Testis (tissue), 5 donors: ENCODE data around the gene BACH1. TPM values are rescaled to one million over a fixed set of nuclear protein-coding genes. Genes with fewer than 3 reads are reported as not detected.
"Not testable (repeated sequence)": the region's sequence is repeated elsewhere in the genome, so short reads cannot be mapped to it uniquely, and the experiment has no call there.

Experiments
- DNase-seq: peaks from one replicate; pipeline ENCODE4 v3.0.0-alpha.2; 2019
- H3K27ac ChIP-seq, 2 donors: fragments of 200-600 bp; sonication (generic); one replicate each; pipeline ENCODE4 v1.5.1; 2019
- H3K27me3 ChIP-seq: fragments of 200-600 bp; sonication (generic); one replicate; pipeline ENCODE4 v1.5.1; 2019
- H3K36me3 ChIP-seq: fragments of 200-600 bp; sonication (generic); one replicate; pipeline ENCODE4 v1.5.1; 2017; ENCODE audit warnings: low read depth; ENCODE audit errors: missing control alignments
- H3K4me1 ChIP-seq: fragments of 200-600 bp; sonication (generic); one replicate; pipeline ENCODE4 v1.5.1; 2019
- H3K4me3 ChIP-seq, 2 donors: fragments of 200-600 bp; sonication (generic); one replicate each; pipeline ENCODE4 v1.5.1; 2017 to 2019
- H3K9me3 ChIP-seq: fragments of 200-600 bp; sonication (generic); one replicate; pipeline ENCODE4 v1.5.1; 2017
- CTCF ChIP-seq, 3 experiments: fragments of 450-650 bp in 2 of 3; fragments of 200-600 bp in 1 of 3; sonication (generic) in 1 of 3; IDR thresholded peaks; one replicate each; pipeline ENCODE4 v1.5.1; 2016 to 2019; ENCODE audit warnings: antibody characterized with exemption in 3 of 3, mild to moderate bottlenecking in 2 of 3, moderate library complexity in 1 of 3
- POLR2A ChIP-seq: fragments of 450-650 bp; IDR thresholded peaks from one replicate; pipeline ENCODE4 v1.6.1; 2017; ENCODE audit warnings: antibody characterized with exemption, mild to moderate bottlenecking, moderate library complexity
- WGBS, 2 donors: methylation state at CpG; one replicate each; pipeline ENCODE4 v1.1.5; 2018; 5-methylcytosine and 5-hydroxymethylcytosine counted together
- intact Hi-C: fragments of 100-400 bp; cut with DNase I; formaldehyde crosslinking; loops from one replicate; pipeline ENCODE4 v1.15.1; 2023; ENCODE audit warnings: low total_unique reads
- long read RNA-seq, 2 donors: transcript quantifications; one replicate each; lab custom pipeline, GENCODE V29; 2026
- polyA plus RNA-seq: library from polyadenylated mRNA; stranded (reverse); fragments of 350-450 nt; fragmentation: Illumina TruSeq; extraction: RNeasy Lipid Tissue Mini Kit (QIAGEN cat#74804); gene quantifications from one replicate; pipeline ENCODE4 v1.2.3, GENCODE V29; 2014; ENCODE audit warnings: low read depth, low replicate concordance; ENCODE audit not compliant: insufficient read depth
- total RNA-seq, 2 donors: library from RNA; depleted of rRNA; stranded (reverse); fragments of >200 nt; gene quantifications; one replicate each; pipeline ENCODE4 v1.2.3, GENCODE V29; 2016

BACH1 gene
- total RNA-seq = 10 to 100 TPM; 41.9 to 57.7 TPM
- 43.9 TPM for polyA plus RNA-seq
- long read RNA-seq, donor 1, full-length matches to known transcripts = 2 of 2 reads
- long read RNA-seq, donor 1, partial matches to known transcripts = 0 of 2 reads
- long read RNA-seq, donor 1, other reads (novel, unspliced or antisense) = 0 of 2 reads
- long read RNA-seq, donor 2, full-length matches to known transcripts = 2 of 2 reads
- long read RNA-seq, donor 2, partial matches to known transcripts = 0 of 2 reads
- long read RNA-seq, donor 2, other reads (novel, unspliced or antisense) = 0 of 2 reads

DNA sequence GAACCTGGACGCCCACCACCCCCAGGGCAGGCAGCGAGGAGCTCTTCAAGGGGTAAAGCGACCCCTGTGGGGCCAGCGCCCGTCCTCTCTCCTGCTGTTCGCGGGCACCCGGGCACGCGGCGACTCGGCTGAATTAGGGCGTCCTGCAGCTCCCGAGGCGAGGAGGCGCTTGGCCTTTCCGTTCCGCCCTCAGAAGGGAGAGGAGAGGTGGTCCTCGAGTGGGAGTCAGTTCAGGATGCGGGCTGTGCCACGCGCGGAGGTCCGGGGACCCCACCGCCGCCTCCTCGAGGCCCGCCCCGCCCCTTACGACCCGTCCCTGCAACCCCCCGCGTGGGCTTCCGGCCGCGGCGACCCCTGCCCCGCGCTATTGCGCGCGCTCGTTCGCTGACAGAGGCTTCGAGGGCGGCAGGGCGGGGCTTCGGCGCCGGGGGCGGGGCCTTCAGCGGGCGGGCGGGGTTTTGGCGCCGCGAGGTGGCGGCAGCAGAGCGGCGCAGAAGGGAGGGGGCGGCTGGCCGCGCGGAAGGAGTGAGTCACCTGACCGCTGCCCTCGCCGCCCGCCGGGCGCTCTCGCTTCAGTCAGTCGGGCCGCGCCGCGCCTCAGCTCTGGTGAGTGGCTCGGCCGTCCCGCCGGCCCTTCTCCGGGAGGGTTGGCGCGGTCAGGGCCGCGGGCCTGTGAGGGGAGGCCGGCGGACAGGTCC lies at the start of gene BACH1:
Gene BACH1, plus strand, starts transcription at position 575 of the 698 bp plus-strand sequence. CDS start 22,359 bp downstream, outside the sequence.
- Histone ChIP-seq H3K4me3 (peak within 1 kb of the TSS; percentile 82 to 92), H3K4me1 (peaks cover 25% of the 10 kb centered on the region), H3K27me3 (no peaks in the 10 kb centered on the region), H3K9me3 (no peaks in the 10 kb centered on the region), H3K36me3 (no peaks in the 10 kb centered on the region), H3K27ac (peak within 1 kb of the TSS; percentile 85 to 93)
- intact Hi-C loops = no loop called here
- TF ChIP-seq CTCF (IDR thresholded peaks at IDR 0.05) (peak in 1 of 3 experiments; percentile 13), POLR2A (peak; percentile 69)
- DNase-seq = peak; percentile 92
- 8 to 28% methylated on average over 6 to 22 of the region's 87 CpGs for WGBS, 2 donors

GRCh38 chr21:29249289-29249688 lies 49.4 kb upstream of the BACH1 start:
- DNase-seq, H3K27ac ChIP-seq, H3K4me1 ChIP-seq, H3K36me3 ChIP-seq, H3K9me3 ChIP-seq, intact Hi-C loops, H3K4me3 ChIP-seq, H3K27me3 ChIP-seq: not testable (repeated sequence)

DNA sequence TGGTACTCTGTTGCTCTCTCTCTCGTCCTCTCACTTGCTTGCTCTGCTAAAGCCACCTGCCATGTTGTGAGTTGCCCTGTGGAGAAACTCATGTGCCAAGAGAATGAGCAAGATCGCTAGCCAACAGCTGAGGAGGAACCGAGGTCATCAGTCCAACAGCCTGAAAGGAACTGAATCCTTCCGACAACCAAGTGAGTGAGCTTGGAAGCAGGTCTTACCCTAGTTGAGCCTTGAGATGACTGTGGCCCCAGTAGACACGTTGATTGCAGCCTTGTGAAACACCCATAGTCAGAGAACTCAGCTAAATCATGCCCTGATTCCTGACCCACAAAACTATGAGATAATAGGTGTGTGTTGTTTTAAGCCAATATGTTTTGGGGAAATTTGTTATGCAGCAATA lies 48.1 kb upstream of the BACH1 start:
- TF ChIP-seq POLR2A (no peak), CTCF (IDR thresholded peaks at IDR 0.05) (no peak)
- intact Hi-C loops = no loop called here
- WGBS, 2 donors = 81 to 91% methylated on average over 5 of the region's 5 CpGs

GRCh38 chr21:29253861-29254260 lies 44.9 kb upstream of the BACH1 start:
- H3K4me1 ChIP-seq, intact Hi-C loops, H3K27me3 ChIP-seq, H3K9me3 ChIP-seq, H3K4me3 ChIP-seq, DNase-seq, H3K36me3 ChIP-seq, H3K27ac ChIP-seq: not testable (repeated sequence)

More for the DNA sequence above, 48.1 kb upstream of the BACH1 start:
- DNase-seq = no peak
- no peaks in the 10 kb centered on the region for H3K27me3 ChIP-seq
- H3K36me3 ChIP-seq = no peaks in the 10 kb centered on the region
- H3K4me3 ChIP-seq = no peak overlapping the region
- no peaks in the 10 kb centered on the region for H3K9me3 ChIP-seq
- no peaks in the 10 kb centered on the region for H3K4me1 ChIP-seq
- H3K27ac ChIP-seq = no peak overlapping the region

DNA sequence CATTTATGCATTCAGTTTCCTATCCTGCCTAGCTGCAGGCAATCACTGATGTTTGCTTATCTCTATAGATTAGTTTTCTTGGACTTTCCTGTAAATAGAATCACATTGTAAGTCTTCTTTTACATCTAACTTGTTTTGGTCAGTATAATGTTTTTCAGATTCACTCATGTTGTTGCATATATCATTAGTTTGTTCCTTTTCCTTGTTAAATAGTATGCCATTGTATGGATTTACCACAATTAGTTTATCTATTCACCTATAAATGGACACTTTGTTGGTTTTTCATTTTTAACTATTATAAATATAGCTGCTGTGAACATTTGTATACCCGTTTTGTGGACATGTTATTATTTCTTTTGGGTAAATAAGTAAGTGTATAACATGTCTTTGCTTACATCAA lies 44.2 kb upstream of the BACH1 start:
- no peak for DNase-seq
- Histone ChIP-seq H3K9me3 (no peaks in the 10 kb centered on the region), H3K27ac (no peak overlapping the region), H3K27me3 (no peaks in the 10 kb centered on the region), H3K36me3 (no peaks in the 10 kb centered on the region), H3K4me3 (no peak overlapping the region), H3K4me1 (no peaks in the 10 kb centered on the region)
- 90 to 91% methylated on average over 1 of the region's 1 CpG for WGBS, 2 donors
- intact Hi-C loops = no loop called here
- no peak for TF ChIP-seq CTCF (IDR thresholded peaks at IDR 0.05)
- no peak for TF ChIP-seq POLR2A
